ENCODE results near the gene SVIL. TPM values are rescaled to one million over a fixed set of nuclear protein-coding genes. Genes with fewer than 3 reads are reported as not detected.
A peak's percentile ranks its signal among the peaks of the same experiment; 100 is the strongest.

The SVIL gene
- total and polyA plus RNA-seq, 2 donors (not counting 1 experiment from before 2014, with no cell fraction given), result 17.7 to 94.3 TPM

DNA sequence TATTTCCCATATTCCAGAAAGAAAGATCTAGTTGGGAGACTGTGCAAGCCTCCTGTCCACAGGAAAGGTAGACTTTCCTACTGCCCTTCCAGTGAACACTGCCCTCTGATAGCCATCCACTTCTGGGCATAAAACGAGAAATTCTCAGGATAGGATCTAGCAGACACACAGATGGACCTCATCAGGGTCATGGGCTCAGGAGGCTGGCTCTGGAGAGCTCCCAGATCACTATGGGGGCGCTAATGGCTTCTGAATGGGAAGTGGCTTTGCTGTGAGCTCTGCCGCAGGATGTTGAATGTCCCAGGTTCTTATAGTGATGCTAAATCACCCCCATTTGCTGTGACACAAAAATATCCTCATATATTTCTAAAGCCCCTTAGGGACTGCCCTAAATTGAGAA, 77.1 kb downstream of the SVIL start:
- Histone ChIP-seq H3K79me2 (ENCODE audit: control insufficient read depth, insufficient read depth, low read length) (no peaks in the 10 kb centered on the region), H3K27ac (ENCODE audit: insufficient read depth, low read length) (no peak overlapping the region)

DNA sequence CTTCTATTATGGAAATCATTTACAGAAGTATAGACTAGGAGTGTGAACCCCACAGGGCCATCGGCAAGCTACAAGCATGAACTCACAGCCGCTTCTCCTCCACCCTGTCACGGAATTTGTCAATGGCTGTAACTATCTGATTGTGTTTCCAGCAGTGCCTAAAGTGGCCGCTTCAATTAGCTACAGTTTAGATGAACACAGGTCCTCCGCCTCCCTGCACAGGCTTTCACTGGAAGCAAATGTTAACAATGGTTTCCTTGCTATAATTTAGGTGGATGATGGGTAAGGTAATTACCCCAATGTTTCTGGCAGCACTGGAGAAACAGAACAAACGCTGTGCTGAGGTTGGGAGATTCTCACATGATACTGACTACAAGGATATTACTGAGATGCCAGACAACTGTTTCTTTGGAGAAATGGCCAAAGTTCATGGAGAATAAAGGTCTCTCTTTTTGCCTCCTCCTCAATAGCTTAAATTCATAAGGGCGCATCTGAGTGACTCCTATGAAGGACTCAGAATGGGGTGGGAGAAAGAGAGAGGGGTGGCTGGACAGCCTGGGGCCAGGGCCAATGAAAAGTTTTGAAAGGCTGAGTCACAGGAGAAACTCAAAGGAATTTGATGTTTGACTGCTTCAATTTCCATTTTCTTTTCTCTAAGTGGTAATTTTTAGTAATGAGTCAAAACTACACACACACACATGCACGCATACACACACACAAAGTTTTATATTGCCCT, 78.9 kb downstream of the SVIL start:
- DNase-seq (ENCODE audit: low read depth in 2 of 2), result peak; percentile 66 to 92
- Histone ChIP-seq H3K4me1 (ENCODE audit: control insufficient read depth, extremely low read depth, insufficient read depth, low read length) (peaks cover 4% of the 10 kb centered on the region), H3K9ac (ENCODE audit: insufficient read depth, low read length) (no peak overlapping the region), H3K79me2 (ENCODE audit: control insufficient read depth, insufficient read depth, low read length) (no peaks in the 10 kb centered on the region), H4K20me1 (ENCODE audit: control insufficient read depth, extremely low read depth, insufficient read depth, low read length) (no peaks in the 10 kb centered on the region), H3K9me3 (ENCODE audit: control insufficient read depth, insufficient read depth, low read depth, low read length) (no peaks in the 10 kb centered on the region), H3K4me3 (replicated peaks in 1 of 4; ENCODE audit: control extremely low read depth in 1 of 4, insufficient read depth in 1 of 4, low read depth in 3 of 4, low read length in 4 of 4) (no peak overlapping the region), H2AFZ (ENCODE audit: low read length) (no peak overlapping the region), H3K27me3 (ENCODE audit: control insufficient read depth, insufficient read depth, low read length) (no peaks in the 10 kb centered on the region), H3K36me3 (ENCODE audit: control insufficient read depth, insufficient read depth, low read length) (peaks cover 5% of the 10 kb centered on the region), H3K27ac (ENCODE audit: insufficient read depth, low read length) (no peak overlapping the region), H3K4me2 (ENCODE audit: extremely low read depth, insufficient read depth, low read length) (no peak overlapping the region)
- TF ChIP-seq CTCF (conservative IDR thresholded peaks at IDR 0.05 in 1 of 2, IDR thresholded peaks at IDR 0.05 in 1 of 2; ENCODE audit: low read depth in 1 of 2, low read length in 2 of 2) (no peak), EZH2 (IDR thresholded peaks at IDR 0.05; ENCODE audit: low read length, missing control alignments) (no peak)

More for the DNA sequence above, 77.1 kb downstream of the SVIL start:
- Histone ChIP-seq H3K4me2 (ENCODE audit: extremely low read depth, insufficient read depth, low read length) (no peak overlapping the region), H3K27me3 (ENCODE audit: control insufficient read depth, insufficient read depth, low read length) (no peaks in the 10 kb centered on the region), H2AFZ (ENCODE audit: low read length) (no peak overlapping the region), H3K9ac (ENCODE audit: insufficient read depth, low read length) (no peak overlapping the region), H3K9me3 (ENCODE audit: control insufficient read depth, insufficient read depth, low read depth, low read length) (no peaks in the 10 kb centered on the region), H3K4me1 (ENCODE audit: control insufficient read depth, extremely low read depth, insufficient read depth, low read length) (peaks cover 4% of the 10 kb centered on the region), H3K36me3 (ENCODE audit: control insufficient read depth, insufficient read depth, low read length) (peaks cover 2% of the 10 kb centered on the region), H3K4me3 (replicated peaks in 1 of 4; ENCODE audit: control extremely low read depth in 1 of 4, insufficient read depth in 1 of 4, low read depth in 3 of 4, low read length in 4 of 4) (no peak overlapping the region), H4K20me1 (ENCODE audit: control insufficient read depth, extremely low read depth, insufficient read depth, low read length) (no peaks in the 10 kb centered on the region)
- no peak for TF ChIP-seq CTCF (conservative IDR thresholded peaks at IDR 0.05 in 1 of 2, IDR thresholded peaks at IDR 0.05 in 1 of 2; ENCODE audit: low read depth in 1 of 2, low read length in 2 of 2)
- DNase-seq (ENCODE audit: low read depth in 2 of 2), result no peak

GRCh38 chr10:29555091-29555745, 79.6 kb downstream of the SVIL start:
- TF ChIP-seq EZH2 (IDR thresholded peaks at IDR 0.05; ENCODE audit: low read length, missing control alignments) (no peak), CTCF (conservative IDR thresholded peaks at IDR 0.05 in 1 of 2, IDR thresholded peaks at IDR 0.05 in 1 of 2; ENCODE audit: low read depth in 1 of 2, low read length in 2 of 2) (no peak)
- Histone ChIP-seq H3K9ac (ENCODE audit: insufficient read depth, low read length) (no peak overlapping the region), H3K4me2 (ENCODE audit: extremely low read depth, insufficient read depth, low read length) (no peak overlapping the region), H3K27me3 (ENCODE audit: control insufficient read depth, insufficient read depth, low read length) (no peaks in the 10 kb centered on the region), H3K4me1 (ENCODE audit: control insufficient read depth, extremely low read depth, insufficient read depth, low read length) (peaks cover 4% of the 10 kb centered on the region), H3K36me3 (ENCODE audit: control insufficient read depth, insufficient read depth, low read length) (peaks cover 6% of the 10 kb centered on the region), H3K4me3 (replicated peaks in 1 of 4; ENCODE audit: control extremely low read depth in 1 of 4, insufficient read depth in 1 of 4, low read depth in 3 of 4, low read length in 4 of 4) (no peak overlapping the region), H3K9me3 (ENCODE audit: control insufficient read depth, insufficient read depth, low read depth, low read length) (no peaks in the 10 kb centered on the region), H3K27ac (ENCODE audit: insufficient read depth, low read length) (no peak overlapping the region), H4K20me1 (ENCODE audit: control insufficient read depth, extremely low read depth, insufficient read depth, low read length) (no peaks in the 10 kb centered on the region), H2AFZ (ENCODE audit: low read length) (no peak overlapping the region), H3K79me2 (ENCODE audit: control insufficient read depth, insufficient read depth, low read length) (no peaks in the 10 kb centered on the region)
- peak in 1 of 2 donors; percentile 39 for DNase-seq (ENCODE audit: low read depth in 2 of 2)

All from fibroblast of lung (primary cell).